Subcutaneous abdominal adipose tissue (tissue), 5 donors: ENCODE results near the gene TRIM16.
A peak's percentile ranks its signal among the peaks of the same experiment; 100 is the strongest.
"Not testable (repeated sequence)": the region's sequence is repeated elsewhere in the genome, so short reads cannot be mapped to it uniquely, and the experiment has no call there.

Experiments used
- H3K27ac ChIP-seq: one replicate; pipeline ENCODE4 v1.7.0; 2013; ENCODE audit warnings: low read depth, mild to moderate bottlenecking, inconsistent platforms, low read length, moderate library complexity
- H3K27me3 ChIP-seq, 5 donors: one replicate each; pipeline ENCODE4 v1.7.0; 2013; ENCODE audit warnings: low read length in 5 of 5, inconsistent platforms in 1 of 5; ENCODE audit not compliant: control insufficient read depth in 5 of 5, insufficient read depth in 4 of 5
- H3K36me3 ChIP-seq, 5 donors: one replicate each; pipeline ENCODE4 v1.7.0; 2013; ENCODE audit warnings: low read length in 5 of 5; ENCODE audit not compliant: control insufficient read depth in 5 of 5, insufficient read depth in 5 of 5
- H3K4me1 ChIP-seq, 5 donors: one replicate each; pipeline ENCODE4 v1.7.0; 2013; ENCODE audit warnings: low read length in 5 of 5, mild to moderate bottlenecking in 3 of 5, moderate library complexity in 1 of 5; ENCODE audit not compliant: control insufficient read depth in 5 of 5, insufficient read depth in 5 of 5
- H3K4me3 ChIP-seq, 5 donors: one replicate each; pipeline ENCODE4 v1.7.0; 2013; ENCODE audit warnings: low read length in 5 of 5, low read depth in 1 of 5
- H3K9ac ChIP-seq, 5 donors: one replicate each; pipeline ENCODE4 v1.7.0; 2013; ENCODE audit warnings: low read length in 5 of 5, mild to moderate bottlenecking in 4 of 5, moderate library complexity in 3 of 5
- H3K9me3 ChIP-seq, 5 donors: one replicate each; pipeline ENCODE4 v1.7.0; 2013; ENCODE audit warnings: low read length in 5 of 5; ENCODE audit not compliant: control insufficient read depth in 5 of 5
- donor health status: healthy.
- donor health status: healthy.
- donor health status: healthy.
- donor health status: healthy.
- donor health status: healthy.

Gene TRIM16

DNA sequence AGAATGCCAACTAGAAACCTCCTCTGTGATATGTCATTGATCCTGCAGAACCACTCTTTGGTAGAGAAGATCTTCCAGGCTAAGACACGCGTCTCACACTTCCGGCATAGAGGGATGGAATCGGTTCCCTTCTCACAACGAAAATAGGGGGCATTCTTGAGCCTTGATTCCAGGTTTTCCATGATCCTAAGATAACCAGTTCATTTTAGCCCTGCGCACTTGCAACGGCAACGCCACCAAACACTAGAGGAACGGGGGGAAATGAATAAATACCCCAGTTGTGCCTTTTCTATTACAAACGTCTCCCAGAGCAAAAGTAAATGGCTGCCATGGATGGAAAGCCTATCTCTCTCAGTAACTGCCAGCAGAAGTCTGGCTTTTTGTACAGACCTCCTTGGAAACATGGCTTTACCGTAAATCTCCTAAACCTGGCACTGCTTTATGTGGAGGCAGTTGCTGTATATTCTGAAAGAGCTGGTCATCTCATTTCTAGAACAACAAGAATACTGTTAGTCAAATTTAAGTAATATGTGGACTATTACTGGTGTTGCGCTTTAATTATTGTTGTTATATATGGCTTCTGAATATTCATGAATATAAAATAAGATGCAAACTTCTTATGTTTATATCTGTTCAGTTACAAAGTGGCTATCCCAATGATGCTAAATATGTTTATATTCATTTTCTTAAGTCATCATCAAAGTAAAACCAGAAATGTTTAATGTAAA lies 64.6 kb downstream of the TRIM16 start, which contains the start of gene FBXW10B:
TSS of gene FBXW10B (minus strand) at position 374 of the 728 bp plus-strand sequence. CDS start at position 182, 192 bp downstream.
- H3K27me3 ChIP-seq, H3K9me3 ChIP-seq, H3K27ac ChIP-seq, H3K9ac ChIP-seq, H3K36me3 ChIP-seq, H3K4me1 ChIP-seq: not testable (repeated sequence)
- H3K4me3 ChIP-seq = peak within 1 kb of the TSS in 2 of 5 donors; percentile 47 to 64

DNA sequence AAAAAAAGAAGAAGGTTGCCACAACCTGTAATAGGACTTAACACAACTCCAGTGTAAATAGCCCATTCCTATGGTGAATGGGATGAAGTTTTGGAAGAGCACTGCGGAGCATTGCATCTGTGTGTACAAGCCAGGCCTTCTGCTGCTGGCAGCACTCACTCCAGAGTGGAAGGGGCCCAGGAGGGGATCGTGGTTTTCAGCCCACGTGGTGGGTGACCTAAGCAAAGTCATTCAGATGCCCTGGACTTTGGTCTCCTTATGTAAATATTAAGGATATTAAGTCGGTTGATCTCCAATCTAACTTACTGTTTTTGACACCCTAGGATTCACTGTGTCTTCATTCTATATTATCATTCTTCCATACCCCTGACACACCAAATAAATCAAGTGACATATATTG lies 67.3 kb downstream of the TRIM16 start:
- not testable (repeated sequence) for H3K27me3 ChIP-seq, H3K9ac ChIP-seq, H3K4me1 ChIP-seq, H3K36me3 ChIP-seq, H3K27ac ChIP-seq, H3K4me3 ChIP-seq, H3K9me3 ChIP-seq

DNA sequence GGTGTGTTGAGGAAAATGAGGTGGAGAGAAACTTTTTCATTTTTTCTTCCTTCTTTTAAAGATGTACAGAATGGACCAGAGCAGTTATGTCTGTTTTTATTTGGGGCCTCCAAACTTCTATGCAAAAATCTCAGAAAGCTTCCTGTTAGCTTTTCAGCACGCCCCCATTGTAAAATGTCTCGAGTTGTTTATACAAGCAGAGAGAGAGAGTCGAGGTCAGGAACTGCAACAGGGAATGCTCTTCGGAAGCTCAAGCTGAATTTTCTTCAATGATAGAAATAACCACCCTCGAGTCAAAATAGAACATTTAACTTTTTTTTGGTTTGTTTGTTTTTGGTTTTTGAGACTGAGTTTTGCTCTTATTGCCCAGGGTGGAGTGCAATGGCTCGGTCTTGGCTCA lies 68.3 kb downstream of the TRIM16 start:
- H3K27ac ChIP-seq, H3K9ac ChIP-seq, H3K4me3 ChIP-seq, H3K36me3 ChIP-seq, H3K9me3 ChIP-seq, H3K4me1 ChIP-seq, H3K27me3 ChIP-seq: not testable (repeated sequence)

DNA sequence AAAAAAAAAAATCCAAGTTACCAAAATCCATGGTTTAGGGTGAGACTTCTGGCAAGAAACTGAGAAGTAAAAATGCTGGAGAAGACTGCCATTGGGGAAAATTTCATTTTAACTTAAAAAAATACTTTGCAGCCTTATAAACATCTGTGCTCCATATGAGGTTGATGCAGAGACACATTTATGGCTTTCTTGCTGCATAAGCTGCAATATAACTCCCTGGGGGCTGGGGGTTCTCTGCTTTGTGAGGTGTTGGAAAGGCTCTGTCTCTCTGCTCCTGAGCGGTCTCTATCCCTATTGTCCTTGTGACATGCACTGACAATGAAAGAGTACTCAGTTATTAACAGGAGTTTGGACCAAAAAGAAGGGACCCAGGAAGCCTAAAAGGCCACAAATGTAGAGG lies 71.0 kb downstream of the TRIM16 start:
- H3K36me3 ChIP-seq, H3K27me3 ChIP-seq, H3K27ac ChIP-seq, H3K9ac ChIP-seq, H3K4me1 ChIP-seq, H3K4me3 ChIP-seq, H3K9me3 ChIP-seq: not testable (repeated sequence)

DNA sequence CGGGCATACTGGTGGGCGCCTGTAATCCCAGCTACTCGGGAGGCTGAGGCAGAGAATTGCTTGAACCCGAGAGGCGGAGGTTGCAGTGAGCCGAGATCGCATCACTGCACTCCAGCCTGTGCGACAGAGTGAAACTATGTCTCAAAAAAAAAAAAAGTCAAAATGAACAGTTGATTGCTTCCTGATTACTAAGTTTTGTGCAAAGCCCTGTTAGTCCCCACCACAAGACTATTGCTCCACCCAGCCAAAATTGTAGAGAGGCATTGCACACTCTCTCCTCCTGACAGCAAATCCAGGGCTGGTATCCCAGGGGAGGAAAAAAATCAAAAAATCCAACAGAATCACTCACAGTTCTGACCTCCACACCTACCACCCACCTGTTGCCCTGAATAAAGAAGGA lies 91.2 kb downstream of the TRIM16 start:
- not testable (repeated sequence) for H3K36me3 ChIP-seq, H3K27me3 ChIP-seq, H3K9me3 ChIP-seq, H3K4me1 ChIP-seq, H3K9ac ChIP-seq, H3K4me3 ChIP-seq, H3K27ac ChIP-seq

DNA sequence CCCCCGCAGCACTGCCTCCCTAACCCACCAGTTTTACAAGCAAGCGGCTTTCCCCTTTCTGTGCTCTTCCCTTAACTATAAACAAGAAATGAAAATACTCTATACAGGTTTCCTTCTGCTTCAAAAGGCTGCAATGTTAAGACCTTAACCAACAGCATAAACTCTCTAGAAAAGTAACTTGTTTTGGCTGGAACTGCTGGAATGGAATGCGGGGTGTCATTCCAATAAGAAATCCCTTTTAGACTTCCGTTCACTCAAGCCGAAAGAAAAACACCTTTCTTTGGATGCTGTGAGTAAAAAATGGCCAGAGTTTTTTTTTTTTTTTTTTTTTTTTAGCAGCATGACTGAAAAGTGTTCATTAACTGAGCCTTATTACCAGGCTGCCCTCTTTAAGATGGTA lies 92.1 kb downstream of the TRIM16 start:
- not testable (repeated sequence) for H3K4me1 ChIP-seq, H3K36me3 ChIP-seq, H3K9ac ChIP-seq, H3K27me3 ChIP-seq, H3K4me3 ChIP-seq, H3K27ac ChIP-seq, H3K9me3 ChIP-seq

DNA sequence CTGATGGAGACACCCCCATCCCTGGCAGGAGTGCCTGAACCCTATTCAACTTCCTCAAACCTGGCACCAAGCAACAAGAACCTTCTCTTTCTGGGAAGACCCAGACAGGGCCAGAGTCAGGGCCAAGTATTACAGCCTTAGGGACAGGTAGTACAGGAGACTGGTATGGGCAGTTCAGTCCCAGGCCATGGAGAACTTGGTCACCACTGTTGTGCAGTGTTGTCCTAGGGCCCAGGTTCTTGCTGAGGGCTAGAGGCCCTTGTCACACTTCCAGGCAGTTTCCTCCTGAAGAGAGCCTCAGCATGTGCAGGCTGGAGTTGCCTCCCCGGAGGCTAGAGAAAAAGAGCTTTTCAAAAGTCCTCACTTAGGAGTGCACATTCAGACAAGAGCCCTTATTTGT lies 93.3 kb downstream of the TRIM16 start:
- H3K36me3 ChIP-seq, H3K4me1 ChIP-seq, H3K9me3 ChIP-seq, H3K4me3 ChIP-seq, H3K9ac ChIP-seq, H3K27ac ChIP-seq, H3K27me3 ChIP-seq: not testable (repeated sequence)

DNA sequence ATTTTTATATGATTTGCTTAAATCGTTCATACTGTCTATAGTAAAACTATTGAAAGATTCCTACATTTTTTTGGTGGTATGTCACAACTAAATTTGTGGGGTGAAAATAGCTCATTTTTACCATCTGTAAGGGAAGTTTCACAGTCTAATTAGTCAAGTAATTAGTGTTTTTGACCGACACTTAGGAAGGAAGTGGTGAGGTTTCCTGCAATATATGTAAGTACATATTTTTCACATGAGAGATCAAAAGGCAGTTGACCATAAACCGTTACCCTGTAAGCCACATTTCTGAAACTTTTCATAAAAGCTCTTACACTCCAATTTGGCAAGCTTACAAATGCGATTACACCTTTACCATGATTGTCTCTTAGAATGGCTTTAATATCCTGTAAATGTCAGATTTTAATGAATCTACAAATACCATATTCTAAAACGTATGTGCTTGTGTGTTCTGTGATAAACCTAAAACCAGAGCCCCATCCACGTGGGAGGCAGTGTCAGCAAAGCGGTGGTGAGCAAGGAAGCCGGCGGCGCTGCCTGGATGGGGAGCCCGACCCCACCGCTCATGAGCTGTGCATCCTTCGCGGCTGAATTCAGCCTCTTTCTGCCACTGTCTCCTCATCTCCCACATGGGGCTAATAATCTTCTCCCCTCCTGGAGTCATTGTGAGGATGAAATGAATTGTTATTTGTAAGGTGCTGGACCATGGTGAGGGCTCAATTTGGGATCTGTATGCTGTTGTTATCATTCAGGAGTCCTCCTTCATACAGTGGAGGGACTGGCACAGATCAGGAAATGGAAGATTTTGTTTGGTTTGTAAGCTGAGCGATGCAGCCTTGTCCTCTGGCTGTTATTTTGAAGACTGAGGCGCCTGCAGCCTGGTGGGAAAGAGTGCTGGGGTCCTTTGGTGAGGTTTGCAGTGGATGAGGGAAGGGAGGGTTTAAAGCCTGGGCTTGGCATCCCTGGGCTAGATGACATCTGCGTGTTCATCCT lies 94.3 kb downstream of the TRIM16 start:
- not testable (repeated sequence) for H3K9me3 ChIP-seq, H3K4me3 ChIP-seq, H3K27me3 ChIP-seq, H3K9ac ChIP-seq, H3K4me1 ChIP-seq, H3K36me3 ChIP-seq, H3K27ac ChIP-seq

DNA sequence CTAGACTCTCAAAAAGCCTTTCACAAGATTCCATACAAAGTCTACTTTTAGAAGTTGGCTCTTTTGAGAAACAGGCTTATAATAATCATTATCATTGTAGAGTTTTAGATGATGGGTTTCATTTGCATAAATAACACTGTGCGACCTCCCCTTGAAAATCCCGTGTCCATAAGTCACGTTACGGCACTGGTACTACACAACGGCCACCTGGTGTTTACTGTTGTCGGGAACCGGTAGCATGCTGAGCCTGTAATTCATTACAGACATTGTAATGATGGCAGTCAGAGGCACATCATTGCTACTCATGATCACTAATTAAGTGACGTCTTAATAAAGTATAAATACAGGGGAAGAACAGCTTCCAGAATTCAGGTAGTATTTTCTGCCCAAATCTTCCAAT lies 96.1 kb downstream of the TRIM16 start:
- H3K9me3 ChIP-seq, H3K27me3 ChIP-seq, H3K36me3 ChIP-seq, H3K27ac ChIP-seq, H3K4me3 ChIP-seq, H3K4me1 ChIP-seq, H3K9ac ChIP-seq: not testable (repeated sequence)

DNA sequence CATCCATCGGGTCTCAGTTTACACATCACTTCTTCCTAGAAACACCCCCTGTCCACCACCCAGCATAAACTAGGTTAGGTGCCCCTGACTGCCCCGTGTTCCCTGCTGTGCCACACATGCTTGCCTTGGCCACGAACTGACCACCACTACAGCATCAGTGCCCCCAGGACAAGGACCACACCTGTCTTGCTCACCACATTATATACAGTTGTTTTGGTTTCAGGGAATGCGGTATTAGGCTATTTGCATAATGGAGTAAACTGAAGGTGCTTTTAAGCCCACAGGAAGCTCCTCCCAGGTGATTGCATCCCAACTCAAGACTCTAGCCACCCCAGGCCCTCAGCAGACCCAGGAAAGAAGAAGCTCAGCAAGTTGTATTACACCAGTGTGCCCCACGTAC lies 100.8 kb downstream of the TRIM16 start:
- not testable (repeated sequence) for H3K36me3 ChIP-seq, H3K9me3 ChIP-seq, H3K27ac ChIP-seq, H3K9ac ChIP-seq, H3K4me1 ChIP-seq, H3K4me3 ChIP-seq, H3K27me3 ChIP-seq
